IMR-90 (cell line): ENCODE results near the gene STARD8. TPM values are rescaled to one million over a fixed set of nuclear protein-coding genes. Genes with fewer than 3 reads are reported as not detected.

Source experiments
- ATAC-seq: fragments of 200-7000 bp; cut with Tn5 transposase; 2 replicates; pipeline ENCODE4 v1.9.1; 2020; ENCODE audit warnings: low read depth, mild to moderate bottlenecking, moderate library complexity
- BruUV-seq: library from RNA; stranded (reverse); fragments of 400-500 nt; replicated peaks from 2 replicates; lab custom pipeline; 2021; lab: Mats Ljungman, UMichigan
- CTCF ChIA-PET: fragments of 300-600 bp; formaldehyde crosslinking; extraction: SDS; loops from one replicate; lab custom pipeline; 2021; ENCODE audit warnings: antibody characterized with exemption; lab: Yijun Ruan, JAX
- POLR2A ChIA-PET: fragments of 300-600 bp; sonication (Branson Sonifier 250); formaldehyde crosslinking; loops from one replicate; lab custom pipeline; 2022; ENCODE audit warnings: antibody characterized with exemption; ENCODE audit not compliant: unreplicated experiment; lab: Charles Lee
- DNase-seq: peaks from one replicate; pipeline ENCODE4 v3.0.0; 2013
- H2AFZ ChIP-seq: replicated peaks from 2 replicates; pipeline ENCODE3; 2013; ENCODE audit warnings: low read length, mild to moderate bottlenecking; ENCODE audit not compliant: poor library complexity
- H2AK5ac ChIP-seq: 2 replicates; pipeline ENCODE4 v1.6.1; 2013; ENCODE audit warnings: low read depth, low read length, inconsistent platforms
- H2AK9ac ChIP-seq: replicated peaks from 2 replicates; pipeline ENCODE3; 2013; ENCODE audit warnings: mild to moderate bottlenecking, low read depth, low read length, moderate library complexity; ENCODE audit not compliant: poor library complexity
- H2BK120ac ChIP-seq: 2 replicates; pipeline ENCODE4 v1.6.1; 2013; ENCODE audit warnings: low read depth, low read length, inconsistent platforms
- H2BK15ac ChIP-seq: 3 replicates; pipeline ENCODE4 v1.6.1; 2013; ENCODE audit warnings: low read depth, low read length, inconsistent platforms
- H2BK20ac ChIP-seq: 2 replicates; pipeline ENCODE4 v1.6.1; 2013; ENCODE audit warnings: low read depth, mild to moderate bottlenecking, inconsistent platforms, low read length, moderate library complexity
- H2BK5ac ChIP-seq: 2 replicates; pipeline ENCODE4 v1.6.1; 2013; ENCODE audit warnings: mild to moderate bottlenecking, low read depth, low read length, inconsistent platforms; ENCODE audit not compliant: poor library complexity, severe bottlenecking
- H3K14ac ChIP-seq: replicated peaks from 2 replicates; pipeline ENCODE4 v1.6.1; 2013; ENCODE audit warnings: low read depth, low read length, inconsistent platforms
- H3K18ac ChIP-seq: 2 replicates; pipeline ENCODE4 v1.6.1; 2013; ENCODE audit warnings: low read depth, low read length, control low read depth
- H3K23ac ChIP-seq: 2 replicates; pipeline ENCODE4 v1.6.1; 2013; ENCODE audit warnings: low read depth, low read length, inconsistent platforms
- H3K27ac ChIP-seq: 2 replicates; pipeline ENCODE4 v1.5.1; 2013; ENCODE audit warnings: mild to moderate bottlenecking, control low read depth, low read length; ENCODE audit not compliant: insufficient read depth
- H3K27me3 ChIP-seq: 2 replicates; pipeline ENCODE4 v1.6.1; 2013; ENCODE audit warnings: low read length; ENCODE audit not compliant: control insufficient read depth, insufficient read depth
- H3K36me3 ChIP-seq: 2 replicates; pipeline ENCODE4 v1.6.1; 2013; ENCODE audit warnings: low read length, mixed read lengths; ENCODE audit not compliant: control insufficient read depth, insufficient read depth
- H3K4ac ChIP-seq: 2 replicates; pipeline ENCODE4 v1.6.1; 2013; ENCODE audit warnings: low read depth, low read length, inconsistent platforms
- H3K4me1 ChIP-seq: 2 replicates; pipeline ENCODE4 v1.6.1; 2013; ENCODE audit warnings: low read length, mixed read lengths; ENCODE audit not compliant: control insufficient read depth, insufficient read depth
- H3K4me2 ChIP-seq: 2 replicates; pipeline ENCODE4 v1.6.1; 2013; ENCODE audit warnings: low read depth, mild to moderate bottlenecking, control low read depth, low read length, moderate library complexity
- H3K4me3 ChIP-seq: 2 replicates; pipeline ENCODE4 v1.5.1; 2013; ENCODE audit warnings: low read depth, mild to moderate bottlenecking, control low read depth, low read length, moderate library complexity; ENCODE audit not compliant: insufficient read depth
- H3K56ac ChIP-seq: 2 replicates; pipeline ENCODE4 v1.6.1; 2013; ENCODE audit warnings: low read length, inconsistent platforms; ENCODE audit not compliant: insufficient read depth; ENCODE audit errors: extremely low read depth
- H3K79me1 ChIP-seq, 2 experiments: 2 replicates each; pipeline ENCODE4 v1.6.1; 2013; ENCODE audit warnings: low read length in 2 of 2, inconsistent platforms in 1 of 2, low read depth in 1 of 2
- H3K9ac ChIP-seq: 2 replicates; pipeline ENCODE4 v1.6.1; 2013; ENCODE audit warnings: low read depth, low read length, control low read depth
- H3K9me1 ChIP-seq: 2 replicates; pipeline ENCODE4 v1.6.1; 2013; ENCODE audit warnings: low read length, inconsistent platforms; ENCODE audit not compliant: insufficient read depth
- H3K9me3 ChIP-seq: 2 replicates; pipeline ENCODE4 v1.6.1; 2013; ENCODE audit warnings: low read length; ENCODE audit not compliant: control insufficient read depth, insufficient read depth
- H4K20me1 ChIP-seq: 2 replicates; pipeline ENCODE4 v1.6.1; 2013; ENCODE audit warnings: low read length, inconsistent platforms; ENCODE audit not compliant: insufficient read depth
- H4K5ac ChIP-seq: 2 replicates; pipeline ENCODE4 v1.6.1; 2013; ENCODE audit warnings: mild to moderate bottlenecking, low read depth, low read length, control low read depth
- H4K8ac ChIP-seq, 2 experiments: 2 replicates each; pipeline ENCODE4 v1.6.1; 2013; ENCODE audit warnings: low read depth in 2 of 2, low read length in 2 of 2, control low read depth in 1 of 2, inconsistent platforms in 1 of 2
- H4K91ac ChIP-seq: 2 replicates; pipeline ENCODE4 v1.6.1; 2013; ENCODE audit warnings: low read depth, low read length, inconsistent platforms; ENCODE audit not compliant: insufficient read depth
- CHD1 ChIP-seq: IDR thresholded peaks from 2 replicates; pipeline ENCODE4 v1.6.1; 2012; ENCODE audit warnings: low read depth, low read length, improper control_type of control experiment
- MAFK ChIP-seq: IDR thresholded peaks from 2 replicates; pipeline ENCODE4 v1.6.1; 2012; ENCODE audit warnings: low read depth, low read length, improper control_type of control experiment
- MAZ ChIP-seq: IDR thresholded peaks from 2 replicates; pipeline ENCODE4 v1.6.1; 2012; ENCODE audit warnings: low read depth, mild to moderate bottlenecking, low read length, improper control_type of control experiment, moderate library complexity, borderline replicate concordance
- RCOR1 ChIP-seq: IDR thresholded peaks from 2 replicates; pipeline ENCODE4 v1.6.1; 2012; ENCODE audit warnings: mild to moderate bottlenecking, low read length, improper control_type of control experiment; ENCODE audit not compliant: insufficient replicate concordance
- WGBS, 2 experiments: methylation state at CpG; one replicate each; pipeline versions ENCODE4 v1.1.5 to v1.1.7; 2013; ENCODE audit warnings: missing lambda C conversion rate in 2 of 2; ENCODE audit not compliant: insufficient read length in 1 of 2; ENCODE audit errors: extremely low coverage in 2 of 2; 5-methylcytosine and 5-hydroxymethylcytosine counted together
- dilution Hi-C: fragments of 300-500 bp; cut with HindIII; formaldehyde crosslinking; loops from one replicate; pipeline ENCODE4 v1.14.3; 2018; ENCODE audit warnings: low sequenced_read_pairs; ENCODE audit not compliant: unreplicated experiment
- in situ Hi-C: fragments of 300-500 bp; cut with MboI; formaldehyde crosslinking; loops from 3 replicates; pipeline ENCODE4 v1.14.3; 2019; ENCODE audit warnings: low sequenced_read_pairs, inconsistent platforms, mixed read lengths
- intact Hi-C: fragments of 100-400 bp; cut with micrococcal nuclease; formaldehyde crosslinking; loops from 2 replicates; pipeline ENCODE4 v1.10.0; 2022
- polyA plus RNA-seq, 3 experiments: library from polyadenylated mRNA; depleted of rRNA; stranded (reverse); fragments of >200 nt; gene quantifications; 2 replicates each; pipeline ENCODE4 v1.2.3, GENCODE V29; 2012; ENCODE audit warnings: low replicate concordance in 1 of 3
- total RNA-seq: library from RNA; depleted of rRNA; stranded (reverse); fragments of >200 nt; gene quantifications from 2 replicates; pipeline ENCODE4 v1.2.3, GENCODE V29; 2012
- TF ChIP-seq, protein P1 (sequence below): fragments of 150-350 bp; IDR thresholded peaks from 2 replicates; pipeline ENCODE4 v1.6.1; 2016; ENCODE audit warnings: low read depth, mild to moderate bottlenecking, low read length, moderate library complexity, borderline replicate concordance
- TF ChIP-seq, protein P2 (sequence below): fragments of 150-350 bp; IDR thresholded peaks from 2 replicates; pipeline ENCODE4 v1.6.1; 2017; ENCODE audit warnings: mild to moderate bottlenecking, antibody characterized with exemption, low read length, low read depth

The STARD8 gene
- total and polyA plus RNA-seq, 2 of the 4 experiments (the other 2 are of a cell fraction) = 1.6 to 2.3 TPM

DNA sequence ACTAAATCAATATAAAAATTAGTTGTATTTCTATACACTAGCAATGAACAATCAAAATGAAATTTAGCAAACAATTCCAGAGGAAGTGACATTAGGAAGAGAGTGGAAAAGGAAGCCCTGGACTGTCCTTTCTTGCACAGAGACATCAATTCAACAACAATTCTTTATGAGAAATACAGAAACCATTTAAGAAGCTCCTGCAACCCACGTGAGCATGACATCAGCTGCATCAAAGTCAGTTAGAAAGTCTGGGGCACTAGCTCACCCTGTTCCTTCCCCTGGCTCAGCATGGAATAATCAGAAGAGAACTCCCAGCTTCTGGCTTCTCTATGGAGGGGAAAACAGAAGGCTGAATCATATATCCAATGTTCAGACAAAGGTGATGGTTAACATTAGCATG is 48.6 kb upstream of the STARD8 start:
- Histone ChIP-seq H3K36me3 (no peaks in the 10 kb centered on the region), H4K5ac (no peak overlapping the region), H3K56ac (no peak overlapping the region), H2BK5ac (no peak overlapping the region), H2AFZ (no peak overlapping the region), H3K4me3 (no peak overlapping the region), H3K27me3 (peaks cover 2% of the 10 kb centered on the region; the same call in 1 of the 2 replicates), H3K79me1 (no peaks in the 10 kb centered on the region), H3K4ac (no peak overlapping the region), H4K8ac (no peak overlapping the region), H2BK15ac (no peak overlapping the region), H2AK5ac (no peak overlapping the region), H2AK9ac (no peak overlapping the region), H3K4me2 (no peak overlapping the region), H3K14ac (no peak overlapping the region), H3K18ac (no peak overlapping the region), H3K9me1 (no peaks in the 10 kb centered on the region), H3K9ac (no peak overlapping the region), H3K4me1 (no peaks in the 10 kb centered on the region), H2BK120ac (no peak overlapping the region), H3K27ac (no peak overlapping the region), H4K91ac (no peak overlapping the region), H2BK20ac (no peak overlapping the region), H4K20me1 (no peaks in the 10 kb centered on the region), H3K23ac (no peak overlapping the region), H3K9me3 (peaks cover 2% of the 10 kb centered on the region)
- intact Hi-C loops = loop anchor here (5.0 kb wide), 1 partner anchor 208 kb away; no protein-coding TSS in a partner anchor
- ATAC-seq (no peak), DNase-seq (no peak)
- dilution Hi-C loops = no loop called here
- no TSS peak for BruUV-seq
- CTCF ChIA-PET = no interaction called here
- TF ChIP-seq, protein P1, sequence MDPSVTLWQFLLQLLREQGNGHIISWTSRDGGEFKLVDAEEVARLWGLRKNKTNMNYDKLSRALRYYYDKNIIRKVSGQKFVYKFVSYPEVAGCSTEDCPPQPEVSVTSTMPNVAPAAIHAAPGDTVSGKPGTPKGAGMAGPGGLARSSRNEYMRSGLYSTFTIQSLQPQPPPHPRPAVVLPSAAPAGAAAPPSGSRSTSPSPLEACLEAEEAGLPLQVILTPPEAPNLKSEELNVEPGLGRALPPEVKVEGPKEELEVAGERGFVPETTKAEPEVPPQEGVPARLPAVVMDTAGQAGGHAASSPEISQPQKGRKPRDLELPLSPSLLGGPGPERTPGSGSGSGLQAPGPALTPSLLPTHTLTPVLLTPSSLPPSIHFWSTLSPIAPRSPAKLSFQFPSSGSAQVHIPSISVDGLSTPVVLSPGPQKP = no peak
- no peak for TF ChIP-seq RCOR1
- TF ChIP-seq CHD1 = no peak
- no peak for TF ChIP-seq MAFK
- no peak for TF ChIP-seq MAZ
- TF ChIP-seq, protein P2, sequence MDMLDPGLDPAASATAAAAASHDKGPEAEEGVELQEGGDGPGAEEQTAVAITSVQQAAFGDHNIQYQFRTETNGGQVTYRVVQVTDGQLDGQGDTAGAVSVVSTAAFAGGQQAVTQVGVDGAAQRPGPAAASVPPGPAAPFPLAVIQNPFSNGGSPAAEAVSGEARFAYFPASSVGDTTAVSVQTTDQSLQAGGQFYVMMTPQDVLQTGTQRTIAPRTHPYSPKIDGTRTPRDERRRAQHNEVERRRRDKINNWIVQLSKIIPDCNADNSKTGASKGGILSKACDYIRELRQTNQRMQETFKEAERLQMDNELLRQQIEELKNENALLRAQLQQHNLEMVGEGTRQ = no peak
- in situ Hi-C loops = no loop called here
- POLR2A ChIA-PET = no interaction called here
- 0% methylated on average over 1 of the region's 1 CpG; no CpG with 5 or more reads in 1 of the 2 experiments for WGBS, 2 experiments
